ENCODE measurements around the gene DNAAF1.
"Not testable (repeated sequence)": the region's sequence is repeated elsewhere in the genome, so short reads cannot be mapped to it uniquely, and the experiment has no call there.

DNA sequence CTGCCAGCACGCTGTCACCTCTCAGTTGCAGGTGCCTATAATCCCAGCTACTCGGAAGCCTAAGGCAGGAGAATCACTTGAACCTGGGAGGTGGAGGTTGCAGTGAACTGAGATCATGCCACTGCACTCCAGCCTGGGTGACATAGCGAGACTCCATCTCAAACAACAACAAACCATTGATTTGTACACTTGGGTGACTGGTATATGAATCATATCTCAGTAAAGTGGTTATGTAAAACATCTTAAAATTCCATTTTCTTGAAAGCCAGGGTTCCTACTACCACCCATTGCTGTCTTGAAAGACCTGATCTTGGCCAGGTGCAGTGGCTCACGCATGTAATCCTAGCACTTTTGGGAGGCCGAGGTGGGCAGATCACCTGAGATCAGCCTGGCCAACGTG is 60.0 kb downstream of the DNAAF1 start:
- TF ChIP-seq, protein P1, sequence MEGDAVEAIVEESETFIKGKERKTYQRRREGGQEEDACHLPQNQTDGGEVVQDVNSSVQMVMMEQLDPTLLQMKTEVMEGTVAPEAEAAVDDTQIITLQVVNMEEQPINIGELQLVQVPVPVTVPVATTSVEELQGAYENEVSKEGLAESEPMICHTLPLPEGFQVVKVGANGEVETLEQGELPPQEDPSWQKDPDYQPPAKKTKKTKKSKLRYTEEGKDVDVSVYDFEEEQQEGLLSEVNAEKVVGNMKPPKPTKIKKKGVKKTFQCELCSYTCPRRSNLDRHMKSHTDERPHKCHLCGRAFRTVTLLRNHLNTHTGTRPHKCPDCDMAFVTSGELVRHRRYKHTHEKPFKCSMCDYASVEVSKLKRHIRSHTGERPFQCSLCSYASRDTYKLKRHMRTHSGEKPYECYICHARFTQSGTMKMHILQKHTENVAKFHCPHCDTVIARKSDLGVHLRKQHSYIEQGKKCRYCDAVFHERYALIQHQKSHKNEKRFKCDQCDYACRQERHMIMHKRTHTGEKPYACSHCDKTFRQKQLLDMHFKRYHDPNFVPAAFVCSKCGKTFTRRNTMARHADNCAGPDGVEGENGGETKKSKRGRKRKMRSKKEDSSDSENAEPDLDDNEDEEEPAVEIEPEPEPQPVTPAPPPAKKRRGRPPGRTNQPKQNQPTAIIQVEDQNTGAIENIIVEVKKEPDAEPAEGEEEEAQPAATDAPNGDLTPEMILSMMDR (IDR thresholded peaks at IDR 0.05; ENCODE audit: extremely low read depth in 1 of 2, insufficient read depth in 1 of 2, low read depth in 1 of 2, low read length in 2 of 2) = not testable (repeated sequence)
- TF ChIP-seq POLR2A (IDR thresholded peaks at IDR 0.05; ENCODE audit: low read depth, low read length); JUN (IDR thresholded peaks at IDR 0.05; ENCODE audit: borderline replicate concordance, insufficient read depth, insufficient read length, low read depth); EZH2 (IDR thresholded peaks at IDR 0.05; ENCODE audit: borderline replicate concordance, low read depth, low read length, severe bottlenecking); POLR2AphosphoS5 (IDR thresholded peaks at IDR 0.05; ENCODE audit: insufficient read depth, low read depth, low read length): not testable (repeated sequence)
- TF ChIP-seq, protein P2, sequence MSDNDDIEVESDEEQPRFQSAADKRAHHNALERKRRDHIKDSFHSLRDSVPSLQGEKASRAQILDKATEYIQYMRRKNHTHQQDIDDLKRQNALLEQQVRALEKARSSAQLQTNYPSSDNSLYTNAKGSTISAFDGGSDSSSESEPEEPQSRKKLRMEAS (IDR thresholded peaks at IDR 0.05; ENCODE audit: insufficient read depth, insufficient read length) = not testable (repeated sequence)
